Kidney epithelial cell (primary cell): ENCODE data around the gene SNX21. TPM values are rescaled to one million over a fixed set of nuclear protein-coding genes. Genes with fewer than 3 reads are reported as not detected.
"Not testable (repeated sequence)": the region's sequence is repeated elsewhere in the genome, so short reads cannot be mapped to it uniquely, and the experiment has no call there.

Experiments used
- DNase-seq: peaks from one replicate; pipeline ENCODE4 v3.0.0-alpha.2; 2010; ENCODE audit warnings: low read depth
- H3K27me3 ChIP-seq: 2 replicates; pipeline ENCODE4 v1.6.0; 2011; ENCODE audit warnings: low read length; ENCODE audit not compliant: control insufficient read depth, insufficient read depth
- H3K36me3 ChIP-seq: 2 replicates; pipeline ENCODE4 v1.5.1; 2011; ENCODE audit warnings: low read length; ENCODE audit not compliant: control insufficient read depth, insufficient read depth
- H3K4me3 ChIP-seq: 2 replicates; pipeline ENCODE4 v1.5.1; 2011; ENCODE audit warnings: low read depth, mild to moderate bottlenecking, control low read depth, low read length
- CTCF ChIP-seq: IDR thresholded peaks from 2 replicates; pipeline ENCODE4 v1.5.1; 2011; ENCODE audit warnings: mild to moderate bottlenecking, moderate library complexity, low read length, control low read depth, inconsistent platforms; ENCODE audit not compliant: insufficient read depth, poor library complexity, severe bottlenecking
- total RNA-seq: library from RNA; depleted of rRNA; stranded (reverse); fragments of >200 nt; gene quantifications from 2 replicates; pipeline ENCODE4 v1.2.3, GENCODE V29; 2015

SNX21 gene
- total RNA-seq, 1 donor from 2014 or later = 24.7 TPM

GRCh38 chr20:45867136-45867818 is 33.7 kb downstream of the SNX21 start:
- H3K4me3 ChIP-seq = no peak overlapping the region
- no peaks in the 10 kb centered on the region for H3K36me3 ChIP-seq
- H3K27me3 ChIP-seq = no peaks in the 10 kb centered on the region
- no peak for DNase-seq
- no peak for TF ChIP-seq CTCF

GRCh38 chr20:45867819-45868176 is 34.2 kb downstream of the SNX21 start:
- Histone ChIP-seq H3K4me3 (no peak overlapping the region), H3K36me3 (no peaks in the 10 kb centered on the region), H3K27me3 (no peaks in the 10 kb centered on the region)
- no peak for TF ChIP-seq CTCF
- DNase-seq = peak; percentile 31

- Histone ChIP-seq H3K27me3 (no peaks in the 10 kb centered on the region), H3K36me3 (no peaks in the 10 kb centered on the region), H3K4me3 (no peak overlapping the region)
- no peak for TF ChIP-seq CTCF
- no peak for DNase-seq
Measured at GRCh38 chr20:45872626-45873025, 39.0 kb downstream of the SNX21 start.

GRCh38 chr20:45873409-45874103 is 40.0 kb downstream of the SNX21 start:
- Histone ChIP-seq H3K36me3 (no peaks in the 10 kb centered on the region), H3K4me3 (no peak overlapping the region), H3K27me3 (no peaks in the 10 kb centered on the region)
- DNase-seq = no peak
- TF ChIP-seq CTCF = no peak

- not testable (repeated sequence) for H3K36me3 ChIP-seq, H3K4me3 ChIP-seq, DNase-seq, H3K27me3 ChIP-seq
Measured at GRCh38 chr20:45874104-45874481, 40.5 kb downstream of the SNX21 start.

GRCh38 chr20:45874576-45874975 is 41.0 kb downstream of the SNX21 start:
- TF ChIP-seq CTCF = no peak
- Histone ChIP-seq H3K4me3 (no peak overlapping the region), H3K27me3 (no peaks in the 10 kb centered on the region), H3K36me3 (no peaks in the 10 kb centered on the region)
- no peak for DNase-seq
